ENCODE data around the gene OBSL1.
A peak's percentile ranks its signal among the peaks of the same experiment; 100 is the strongest.

OBSL1 gene

GRCh38 chr2:219575566-219576504, 4.5 kb upstream of the OBSL1 start:
- peaks cover 12 to 22% of the 10 kb centered on the region in 2 donors for H3K27me3 ChIP-seq (ENCODE audit: control insufficient read depth in 2 of 2, insufficient read depth in 2 of 2, low read length in 2 of 2)
- H3K4me1 ChIP-seq (ENCODE audit: control insufficient read depth in 2 of 2, insufficient read depth in 2 of 2, low read length in 2 of 2), result no peaks in the 10 kb centered on the region
- no peaks in the 10 kb centered on the region for H3K9me3 ChIP-seq (ENCODE audit: control insufficient read depth in 2 of 2, low read length in 2 of 2)
- H3K9ac ChIP-seq (ENCODE audit: low read depth in 1 of 2, low read length in 2 of 2), result no peak overlapping the region
- H3K36me3 ChIP-seq (ENCODE audit: control insufficient read depth in 2 of 2, insufficient read depth in 2 of 2, low read length in 2 of 2), result no peaks in the 10 kb centered on the region
- H3K27ac ChIP-seq (ENCODE audit: low read depth in 2 of 2, low read length in 2 of 2), result no peak overlapping the region
- H3K4me3 ChIP-seq (ENCODE audit: low read length in 2 of 2), result no peak overlapping the region

- Histone ChIP-seq H3K9me3 (ENCODE audit: control insufficient read depth in 2 of 2, low read length in 2 of 2) (no peaks in the 10 kb centered on the region), H3K36me3 (ENCODE audit: control insufficient read depth in 2 of 2, insufficient read depth in 2 of 2, low read length in 2 of 2) (no peaks in the 10 kb centered on the region), H3K9ac (ENCODE audit: low read depth in 1 of 2, low read length in 2 of 2) (no peak overlapping the region), H3K27ac (ENCODE audit: low read depth in 2 of 2, low read length in 2 of 2) (no peak overlapping the region), H3K4me3 (ENCODE audit: low read length in 2 of 2) (no peak overlapping the region), H3K4me1 (ENCODE audit: control insufficient read depth in 2 of 2, insufficient read depth in 2 of 2, low read length in 2 of 2) (peaks cover 4% of the 10 kb centered on the region in 2 donors), H3K27me3 (ENCODE audit: control insufficient read depth in 2 of 2, insufficient read depth in 2 of 2, low read length in 2 of 2) (peaks cover 12 to 26% of the 10 kb centered on the region in 2 donors)
Measured at GRCh38 chr2:219574484-219575311, 3.4 kb upstream of the OBSL1 start.

GRCh38 chr2:219573166-219573565, 1.8 kb upstream of the OBSL1 start:
- Histone ChIP-seq H3K4me3 (ENCODE audit: low read length in 2 of 2) (no peak overlapping the region), H3K27ac (ENCODE audit: low read depth in 2 of 2, low read length in 2 of 2) (no peak overlapping the region), H3K9ac (ENCODE audit: low read depth in 1 of 2, low read length in 2 of 2) (no peak overlapping the region), H3K27me3 (ENCODE audit: control insufficient read depth in 2 of 2, insufficient read depth in 2 of 2, low read length in 2 of 2) (peaks cover 12 to 26% of the 10 kb centered on the region in 2 donors), H3K4me1 (ENCODE audit: control insufficient read depth in 2 of 2, insufficient read depth in 2 of 2, low read length in 2 of 2) (peaks cover 4% of the 10 kb centered on the region in 2 donors), H3K9me3 (ENCODE audit: control insufficient read depth in 2 of 2, low read length in 2 of 2) (no peaks in the 10 kb centered on the region), H3K36me3 (ENCODE audit: control insufficient read depth in 2 of 2, insufficient read depth in 2 of 2, low read length in 2 of 2) (no peaks in the 10 kb centered on the region)

DNA sequence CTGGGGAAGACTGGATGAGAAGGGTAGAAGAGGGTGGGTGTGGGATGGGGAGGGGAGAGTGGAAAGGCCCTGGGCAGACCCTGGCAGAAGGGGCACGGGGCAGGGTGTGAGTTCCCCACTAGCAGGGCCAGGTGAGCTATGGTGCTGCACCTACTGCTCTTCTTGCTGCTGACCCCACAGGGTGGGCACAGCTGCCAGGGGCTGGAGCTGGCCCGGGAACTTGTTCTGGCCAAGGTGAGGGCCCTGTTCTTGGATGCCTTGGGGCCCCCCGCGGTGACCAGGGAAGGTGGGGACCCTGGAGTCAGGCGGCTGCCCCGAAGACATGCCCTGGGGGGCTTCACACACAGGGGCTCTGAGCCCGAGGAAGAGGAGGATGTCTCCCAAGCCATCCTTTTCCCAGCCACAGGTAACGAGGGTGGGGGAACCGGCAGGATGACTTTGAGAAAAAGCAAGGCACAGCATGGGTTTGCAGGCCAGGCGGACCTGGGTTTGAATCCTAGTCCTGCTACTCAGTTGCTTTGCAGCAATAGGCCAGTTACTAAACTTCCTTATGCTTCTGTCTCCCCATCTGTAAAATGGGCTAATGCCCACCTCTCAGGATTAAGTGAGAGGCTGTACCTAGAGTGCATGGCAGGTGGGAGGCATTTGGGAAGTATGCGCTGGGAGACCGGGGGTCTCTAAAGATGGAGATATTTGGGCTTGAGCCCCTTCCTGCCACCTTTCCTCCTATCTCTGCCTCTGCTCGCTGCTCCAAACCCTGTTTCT, 1.1 kb upstream of the OBSL1 start, which contains the start of gene INHA:
Gene INHA (plus strand): TSS at position 74 of the 765 bp plus-strand sequence. CDS start 65 bp downstream, at position 139.
- H3K4me3 ChIP-seq (ENCODE audit: low read length in 2 of 2), result peak within 1 kb of the TSS in 1 of 2 donors; percentile 10
- peak within 1 kb of the TSS in 1 of 2 donors; percentile 38 for H3K9ac ChIP-seq (ENCODE audit: low read depth in 1 of 2, low read length in 2 of 2)
- no peak within 1 kb of the TSS for H3K27ac ChIP-seq (ENCODE audit: low read depth in 2 of 2, low read length in 2 of 2)
- H3K27me3 ChIP-seq (ENCODE audit: control insufficient read depth in 2 of 2, insufficient read depth in 2 of 2, low read length in 2 of 2), result peaks cover 12 to 26% of the 10 kb centered on the region in 2 donors
- H3K4me1 ChIP-seq (ENCODE audit: control insufficient read depth in 2 of 2, insufficient read depth in 2 of 2, low read length in 2 of 2), result peaks cover 4% of the 10 kb centered on the region in 2 donors
- no peaks in the 10 kb centered on the region for H3K36me3 ChIP-seq (ENCODE audit: control insufficient read depth in 2 of 2, insufficient read depth in 2 of 2, low read length in 2 of 2)
- H3K9me3 ChIP-seq (ENCODE audit: control insufficient read depth in 2 of 2, low read length in 2 of 2), result no peaks in the 10 kb centered on the region

DNA sequence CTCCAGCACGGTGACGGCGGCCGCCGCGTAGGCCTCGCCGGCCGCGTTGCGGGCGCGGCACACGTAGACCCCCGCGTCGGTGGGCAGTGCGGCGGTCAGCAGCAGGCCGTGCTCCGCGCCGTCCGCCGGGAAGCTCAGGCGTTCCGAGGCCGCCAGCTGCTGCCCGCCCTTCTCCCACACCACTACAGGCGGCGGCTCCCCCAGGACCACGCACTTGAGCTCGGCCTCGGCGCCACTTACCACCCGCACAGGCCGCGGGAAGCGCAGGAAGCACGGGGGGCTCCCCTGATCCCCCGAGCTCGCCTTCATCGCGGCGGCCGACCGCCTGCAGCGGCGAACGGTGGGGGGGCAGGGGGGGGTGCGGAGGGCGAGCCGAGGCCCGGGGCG, 422 bp downstream of the OBSL1 start:
- Histone ChIP-seq H3K36me3 (ENCODE audit: control insufficient read depth in 2 of 2, insufficient read depth in 2 of 2, low read length in 2 of 2) (no peaks in the 10 kb centered on the region), H3K4me1 (ENCODE audit: control insufficient read depth in 2 of 2, insufficient read depth in 2 of 2, low read length in 2 of 2) (peaks cover 4% of the 10 kb centered on the region in 2 donors), H3K27me3 (ENCODE audit: control insufficient read depth in 2 of 2, insufficient read depth in 2 of 2, low read length in 2 of 2) (peaks cover 12 to 20% of the 10 kb centered on the region in 2 donors), H3K9me3 (ENCODE audit: control insufficient read depth in 2 of 2, low read length in 2 of 2) (no peaks in the 10 kb centered on the region), H3K4me3 (ENCODE audit: low read length in 2 of 2) (peak overlapping the region; percentile 48 to 54), H3K9ac (ENCODE audit: low read depth in 1 of 2, low read length in 2 of 2) (peak overlapping the region in 1 of 2 donors; percentile 65), H3K27ac (ENCODE audit: low read depth in 2 of 2, low read length in 2 of 2) (peak overlapping the region in 1 of 2 donors; percentile 48)

DNA sequence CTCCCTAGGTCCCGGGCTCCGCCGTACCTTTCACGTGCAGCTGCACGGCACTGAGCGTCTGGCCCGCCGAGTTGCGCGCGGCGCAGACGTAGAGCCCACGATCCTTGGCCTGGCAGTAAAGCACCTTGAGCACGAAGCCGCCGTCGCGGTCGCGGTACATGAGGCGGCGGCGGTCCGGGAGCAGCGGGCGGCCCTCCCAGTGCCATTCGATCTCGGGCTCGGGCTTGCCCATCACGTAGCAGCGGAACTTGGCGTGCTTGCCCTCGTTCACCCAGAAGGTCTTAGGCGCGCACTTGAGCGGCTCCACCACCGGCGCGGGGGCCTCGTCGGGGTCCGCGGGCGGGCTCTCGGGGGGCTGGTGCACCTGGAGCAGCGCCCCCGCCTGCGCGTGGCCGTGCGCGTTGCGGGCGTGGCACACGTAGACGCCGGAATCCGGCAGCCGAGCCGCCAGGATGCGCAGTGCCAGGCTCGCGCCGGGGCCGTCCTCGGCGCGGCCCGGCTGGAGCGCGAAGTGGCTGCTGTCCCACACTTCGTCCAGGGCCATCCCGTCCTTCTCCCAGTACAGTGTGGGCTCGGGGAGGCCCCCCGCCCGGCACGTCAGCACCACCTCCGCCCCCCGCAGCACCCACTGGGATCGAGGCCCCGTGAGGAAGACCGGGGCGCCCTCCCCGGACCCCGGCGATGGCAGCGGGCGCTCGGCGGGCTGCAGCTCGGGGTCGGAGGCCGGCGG, 980 bp downstream of the OBSL1 start:
- Histone ChIP-seq H3K27me3 (ENCODE audit: control insufficient read depth in 2 of 2, insufficient read depth in 2 of 2, low read length in 2 of 2) (peaks cover 12 to 16% of the 10 kb centered on the region in 2 donors), H3K36me3 (ENCODE audit: control insufficient read depth in 2 of 2, insufficient read depth in 2 of 2, low read length in 2 of 2) (no peaks in the 10 kb centered on the region), H3K9me3 (ENCODE audit: control insufficient read depth in 2 of 2, low read length in 2 of 2) (no peaks in the 10 kb centered on the region), H3K27ac (ENCODE audit: low read depth in 2 of 2, low read length in 2 of 2) (peak overlapping the region in 1 of 2 donors; percentile 48), H3K4me3 (ENCODE audit: low read length in 2 of 2) (peak overlapping the region; percentile 48 to 54), H3K9ac (ENCODE audit: low read depth in 1 of 2, low read length in 2 of 2) (peak overlapping the region in 1 of 2 donors; percentile 65), H3K4me1 (ENCODE audit: control insufficient read depth in 2 of 2, insufficient read depth in 2 of 2, low read length in 2 of 2) (peaks cover 4% of the 10 kb centered on the region in 2 donors)

DNA sequence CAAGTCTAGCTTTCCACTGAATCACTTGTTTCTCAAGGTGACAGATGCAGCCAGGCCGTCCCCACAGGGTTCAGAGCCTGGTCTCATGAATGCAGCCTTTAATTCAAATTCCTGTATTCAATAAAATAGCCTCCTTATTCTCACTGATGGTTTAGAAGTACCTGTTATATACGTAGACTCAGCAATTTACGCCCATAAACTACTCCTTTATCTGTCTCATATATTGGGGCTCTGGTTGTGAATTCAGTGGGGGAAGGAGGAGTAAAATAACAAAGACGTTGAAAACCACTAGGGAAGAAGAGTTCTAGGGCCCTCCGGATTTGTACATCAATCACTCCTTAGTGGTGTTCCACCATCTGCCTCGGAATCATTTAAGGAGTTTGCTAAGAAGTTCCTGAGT, 1.7 kb downstream of the OBSL1 start:
- Histone ChIP-seq H3K9me3 (ENCODE audit: control insufficient read depth in 2 of 2, low read length in 2 of 2) (no peaks in the 10 kb centered on the region), H3K4me1 (ENCODE audit: control insufficient read depth in 2 of 2, insufficient read depth in 2 of 2, low read length in 2 of 2) (peaks cover 4% of the 10 kb centered on the region in 2 donors), H3K36me3 (ENCODE audit: control insufficient read depth in 2 of 2, insufficient read depth in 2 of 2, low read length in 2 of 2) (no peaks in the 10 kb centered on the region), H3K27ac (ENCODE audit: low read depth in 2 of 2, low read length in 2 of 2) (no peak overlapping the region), H3K4me3 (ENCODE audit: low read length in 2 of 2) (no peak overlapping the region), H3K27me3 (ENCODE audit: control insufficient read depth in 2 of 2, insufficient read depth in 2 of 2, low read length in 2 of 2) (peaks cover 12 to 15% of the 10 kb centered on the region in 2 donors), H3K9ac (ENCODE audit: low read depth in 1 of 2, low read length in 2 of 2) (no peak overlapping the region)

- Histone ChIP-seq H3K4me1 (ENCODE audit: control insufficient read depth in 2 of 2, insufficient read depth in 2 of 2, low read length in 2 of 2) (peaks cover 4% of the 10 kb centered on the region in 2 donors), H3K4me3 (ENCODE audit: low read length in 2 of 2) (no peak overlapping the region), H3K9ac (ENCODE audit: low read depth in 1 of 2, low read length in 2 of 2) (no peak overlapping the region), H3K9me3 (ENCODE audit: control insufficient read depth in 2 of 2, low read length in 2 of 2) (peaks cover 0 to under 1% of the 10 kb centered on the region in 2 donors), H3K36me3 (ENCODE audit: control insufficient read depth in 2 of 2, insufficient read depth in 2 of 2, low read length in 2 of 2) (no peaks in the 10 kb centered on the region), H3K27me3 (ENCODE audit: control insufficient read depth in 2 of 2, insufficient read depth in 2 of 2, low read length in 2 of 2) (peaks cover 8 to 12% of the 10 kb centered on the region in 2 donors), H3K27ac (ENCODE audit: low read depth in 2 of 2, low read length in 2 of 2) (no peak overlapping the region)
Measured at GRCh38 chr2:219569041-219569440, 2.3 kb downstream of the OBSL1 start.

GRCh38 chr2:219567791-219568361, 3.5 kb downstream of the OBSL1 start:
- H3K27ac ChIP-seq (ENCODE audit: low read depth in 2 of 2, low read length in 2 of 2), result no peak overlapping the region
- no peak overlapping the region for H3K4me3 ChIP-seq (ENCODE audit: low read length in 2 of 2)
- peaks cover 6 to 11% of the 10 kb centered on the region in 2 donors for H3K27me3 ChIP-seq (ENCODE audit: control insufficient read depth in 2 of 2, insufficient read depth in 2 of 2, low read length in 2 of 2)
- peaks cover 0 to 1% of the 10 kb centered on the region in 2 donors for H3K9me3 ChIP-seq (ENCODE audit: control insufficient read depth in 2 of 2, low read length in 2 of 2)
- H3K36me3 ChIP-seq (ENCODE audit: control insufficient read depth in 2 of 2, insufficient read depth in 2 of 2, low read length in 2 of 2), result no peaks in the 10 kb centered on the region
- peaks cover 4% of the 10 kb centered on the region in 2 donors for H3K4me1 ChIP-seq (ENCODE audit: control insufficient read depth in 2 of 2, insufficient read depth in 2 of 2, low read length in 2 of 2)
- H3K9ac ChIP-seq (ENCODE audit: low read depth in 1 of 2, low read length in 2 of 2), result no peak overlapping the region
